Measurements from ENCODE around the gene TC2N. TPM values are rescaled to one million over a fixed set of nuclear protein-coding genes. Genes with fewer than 3 reads are reported as not detected.

The TC2N gene
- polyA plus RNA-seq, 1 donor from 2014 or later = 2.1 TPM

GRCh38 chr14:91879196-91879595 is 11.9 kb upstream of the TC2N start:
- Histone ChIP-seq H3K9me2 (ENCODE audit: insufficient read depth, low read length) (no peaks in the 10 kb centered on the region), H4K20me1 (ENCODE audit: insufficient read depth) (no peaks in the 10 kb centered on the region), H3K36me3 (ENCODE audit: insufficient read depth, low read length) (no peaks in the 10 kb centered on the region), H3K9ac (ENCODE audit: low read length) (no peak overlapping the region), H3K79me2 (replicated peaks; ENCODE audit: insufficient read depth, low read length) (no peaks in the 10 kb centered on the region), H3K4me2 (ENCODE audit: low read length) (no peak overlapping the region), H2AFZ (ENCODE audit: low read depth, low read length) (no peak overlapping the region), H3K27ac (ENCODE audit: low read length) (no peak overlapping the region), H3K4me3 (ENCODE audit: low read length) (no peak overlapping the region), H3K9me3 (ENCODE audit: low read length) (no peaks in the 10 kb centered on the region), H3F3A (ENCODE audit: insufficient read depth, low read length, poor library complexity, severe bottlenecking) (no peaks in the 10 kb centered on the region), H3K27me3 (ENCODE audit: insufficient read depth, low read depth, low read length) (no peaks in the 10 kb centered on the region)
- TF ChIP-seq EP300 (conservative IDR thresholded peaks at IDR 0.05; ENCODE audit: poor library complexity, severe bottlenecking) = no peak
- TF ChIP-seq MXI1 (conservative IDR thresholded peaks at IDR 0.05; ENCODE audit: poor library complexity, severe bottlenecking) = no peak
- no peak for TF ChIP-seq TAF1 (IDR thresholded peaks at IDR 0.05; ENCODE audit: low read depth)
- TF ChIP-seq SMC3 (conservative IDR thresholded peaks at IDR 0.05; ENCODE audit: poor library complexity) = no peak
- no peak for TF ChIP-seq REST (IDR thresholded peaks at IDR 0.05; ENCODE audit: borderline replicate concordance)
- no peak for TF ChIP-seq EZH2 (IDR thresholded peaks at IDR 0.05; ENCODE audit: borderline replicate concordance, insufficient read depth, low read length, poor library complexity, severe bottlenecking)
- TF ChIP-seq, protein P1, sequence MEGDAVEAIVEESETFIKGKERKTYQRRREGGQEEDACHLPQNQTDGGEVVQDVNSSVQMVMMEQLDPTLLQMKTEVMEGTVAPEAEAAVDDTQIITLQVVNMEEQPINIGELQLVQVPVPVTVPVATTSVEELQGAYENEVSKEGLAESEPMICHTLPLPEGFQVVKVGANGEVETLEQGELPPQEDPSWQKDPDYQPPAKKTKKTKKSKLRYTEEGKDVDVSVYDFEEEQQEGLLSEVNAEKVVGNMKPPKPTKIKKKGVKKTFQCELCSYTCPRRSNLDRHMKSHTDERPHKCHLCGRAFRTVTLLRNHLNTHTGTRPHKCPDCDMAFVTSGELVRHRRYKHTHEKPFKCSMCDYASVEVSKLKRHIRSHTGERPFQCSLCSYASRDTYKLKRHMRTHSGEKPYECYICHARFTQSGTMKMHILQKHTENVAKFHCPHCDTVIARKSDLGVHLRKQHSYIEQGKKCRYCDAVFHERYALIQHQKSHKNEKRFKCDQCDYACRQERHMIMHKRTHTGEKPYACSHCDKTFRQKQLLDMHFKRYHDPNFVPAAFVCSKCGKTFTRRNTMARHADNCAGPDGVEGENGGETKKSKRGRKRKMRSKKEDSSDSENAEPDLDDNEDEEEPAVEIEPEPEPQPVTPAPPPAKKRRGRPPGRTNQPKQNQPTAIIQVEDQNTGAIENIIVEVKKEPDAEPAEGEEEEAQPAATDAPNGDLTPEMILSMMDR (IDR thresholded peaks at IDR 0.05; ENCODE audit: poor library complexity, severe bottlenecking) = no peak
- TF ChIP-seq POLR2AphosphoS5 (IDR thresholded peaks at IDR 0.05) = no peak
- no peak for TF ChIP-seq RAD21 (conservative IDR thresholded peaks at IDR 0.05)

DNA sequence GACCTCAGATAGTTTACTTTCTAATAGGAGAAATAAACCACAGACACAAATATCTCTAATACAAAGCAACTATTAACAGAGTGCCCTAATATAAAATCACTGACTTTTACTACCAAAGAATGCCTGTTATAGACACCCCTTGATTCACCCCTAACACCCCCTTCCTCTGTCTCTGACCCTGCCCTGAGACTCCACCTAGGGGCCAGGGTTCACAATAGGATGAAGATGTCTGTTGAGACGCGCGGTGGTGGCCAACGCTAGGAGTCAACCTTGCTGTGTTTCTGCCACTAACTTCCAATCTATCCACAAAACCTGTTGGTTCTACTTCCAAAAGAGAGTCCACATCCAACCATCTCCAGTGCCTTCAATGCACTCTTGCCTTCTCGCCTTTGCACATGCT is 10.9 kb upstream of the TC2N start:
- H3K4me3 ChIP-seq (ENCODE audit: low read length) = no peak overlapping the region
- no peaks in the 10 kb centered on the region for H3K9me2 ChIP-seq (ENCODE audit: insufficient read depth, low read length)
- H4K20me1 ChIP-seq (ENCODE audit: insufficient read depth) = no peaks in the 10 kb centered on the region
- TF ChIP-seq POLR2AphosphoS5 (IDR thresholded peaks at IDR 0.05) = no peak
- no peak for TF ChIP-seq MXI1 (conservative IDR thresholded peaks at IDR 0.05; ENCODE audit: poor library complexity, severe bottlenecking)
- TF ChIP-seq, protein P1 (IDR thresholded peaks at IDR 0.05; ENCODE audit: poor library complexity, severe bottlenecking) = no peak
- TF ChIP-seq REST (IDR thresholded peaks at IDR 0.05; ENCODE audit: borderline replicate concordance) = no peak
- TF ChIP-seq SMC3 (conservative IDR thresholded peaks at IDR 0.05; ENCODE audit: poor library complexity) = no peak
- TF ChIP-seq RAD21 (conservative IDR thresholded peaks at IDR 0.05) = no peak
- TF ChIP-seq EP300 (conservative IDR thresholded peaks at IDR 0.05; ENCODE audit: poor library complexity, severe bottlenecking) = no peak
- TF ChIP-seq EZH2 (IDR thresholded peaks at IDR 0.05; ENCODE audit: borderline replicate concordance, insufficient read depth, low read length, poor library complexity, severe bottlenecking) = no peak
- no peak for TF ChIP-seq TAF1 (IDR thresholded peaks at IDR 0.05; ENCODE audit: low read depth)
- no peaks in the 10 kb centered on the region for H3F3A ChIP-seq (ENCODE audit: insufficient read depth, low read length, poor library complexity, severe bottlenecking)
- H3K27me3 ChIP-seq (ENCODE audit: insufficient read depth, low read depth, low read length) = no peaks in the 10 kb centered on the region
- H3K27ac ChIP-seq (ENCODE audit: low read length) = no peak overlapping the region
- no peaks in the 10 kb centered on the region for H3K36me3 ChIP-seq (ENCODE audit: insufficient read depth, low read length)
- H3K9me3 ChIP-seq (ENCODE audit: low read length) = no peaks in the 10 kb centered on the region
- H2AFZ ChIP-seq (ENCODE audit: low read depth, low read length) = no peak overlapping the region
- no peak overlapping the region for H3K4me2 ChIP-seq (ENCODE audit: low read length)
- H3K9ac ChIP-seq (ENCODE audit: low read length) = no peak overlapping the region
- no peaks in the 10 kb centered on the region for H3K79me2 ChIP-seq (replicated peaks; ENCODE audit: insufficient read depth, low read length)

Measured in neural cell (in vitro differentiated cells).